ENCODE data around the gene FAM78A.

FAM78A gene

GRCh38 chr9:131276891-131277286 lies 579 bp upstream of the FAM78A start:
- TF ChIP-seq GLIS3 (CRISPR knock-in tag; IDR thresholded peaks at IDR 0.05) = no peak
- no peak for TF ChIP-seq ZNF70 (CRISPR knock-in tag; IDR thresholded peaks at IDR 0.05)
- no peak for TF ChIP-seq ESRRG (CRISPR knock-in tag; IDR thresholded peaks at IDR 0.05)
- TF ChIP-seq POU6F1 (CRISPR knock-in tag; IDR thresholded peaks at IDR 0.05; ENCODE audit: borderline replicate concordance, low read depth) = no peak
- TF ChIP-seq ZFP3 (CRISPR knock-in tag; IDR thresholded peaks at IDR 0.05) = no peak
- no peak for TF ChIP-seq CREB5 (CRISPR knock-in tag; IDR thresholded peaks at IDR 0.05; ENCODE audit: low read depth)
- no peak for TF ChIP-seq ZFP30 (CRISPR knock-in tag; IDR thresholded peaks at IDR 0.05)
- no peak for TF ChIP-seq TSHZ2 (CRISPR knock-in tag; IDR thresholded peaks at IDR 0.05)
- no peak for TF ChIP-seq RARB (CRISPR knock-in tag; IDR thresholded peaks at IDR 0.05)
- TF ChIP-seq PATZ1 (CRISPR knock-in tag; IDR thresholded peaks at IDR 0.05; ENCODE audit: borderline replicate concordance) = no peak
- TF ChIP-seq OSR1 (CRISPR knock-in tag; IDR thresholded peaks at IDR 0.05) = no peak
- TF ChIP-seq TOX (CRISPR knock-in tag; IDR thresholded peaks at IDR 0.05; ENCODE audit: borderline replicate concordance) = no peak
- TF ChIP-seq ARNTL (CRISPR knock-in tag; IDR thresholded peaks at IDR 0.05; ENCODE audit: borderline replicate concordance, low read depth) = no peak
- no peak for ATAC-seq

GRCh38 chr9:131275332-131276093 lies 797 bp downstream of the FAM78A start:
- no peak for ATAC-seq

GRCh38 chr9:131274674-131275331 lies 1.5 kb downstream of the FAM78A start:
- ATAC-seq = no peak
- TF ChIP-seq CSRNP3 (CRISPR knock-in tag; IDR thresholded peaks at IDR 0.05) = no peak
- TF ChIP-seq ZNF8 (CRISPR knock-in tag; IDR thresholded peaks at IDR 0.05) = no peak
- TF ChIP-seq OSR1 (CRISPR knock-in tag; IDR thresholded peaks at IDR 0.05) = no peak
- no peak for TF ChIP-seq RARB (CRISPR knock-in tag; IDR thresholded peaks at IDR 0.05)
- TF ChIP-seq TCF4 (CRISPR knock-in tag; IDR thresholded peaks at IDR 0.05; ENCODE audit: borderline replicate concordance) = no peak
- TF ChIP-seq GLIS3 (CRISPR knock-in tag; IDR thresholded peaks at IDR 0.05) = no peak
- TF ChIP-seq ARNTL (CRISPR knock-in tag; IDR thresholded peaks at IDR 0.05; ENCODE audit: borderline replicate concordance, low read depth) = no peak
- TF ChIP-seq ZNF565 (CRISPR knock-in tag; conservative IDR thresholded peaks at IDR 0.05; ENCODE audit: low read depth) = no peak
- TF ChIP-seq ISL1 (CRISPR knock-in tag; IDR thresholded peaks at IDR 0.05) = no peak
- no peak for TF ChIP-seq ZNF70 (CRISPR knock-in tag; IDR thresholded peaks at IDR 0.05)
- TF ChIP-seq TSHZ2 (CRISPR knock-in tag; IDR thresholded peaks at IDR 0.05) = no peak
- no peak for TF ChIP-seq PPARA (CRISPR knock-in tag; IDR thresholded peaks at IDR 0.05; ENCODE audit: borderline replicate concordance)

More at GRCh38 chr9:131275332-131276093, 797 bp downstream of the FAM78A start:
- TF ChIP-seq CREB5 (CRISPR knock-in tag; IDR thresholded peaks at IDR 0.05; ENCODE audit: low read depth) = no peak
- TF ChIP-seq ZNF8 (CRISPR knock-in tag; IDR thresholded peaks at IDR 0.05) = no peak
- no peak for TF ChIP-seq PPARA (CRISPR knock-in tag; IDR thresholded peaks at IDR 0.05; ENCODE audit: borderline replicate concordance)
- no peak for TF ChIP-seq SNAI2 (CRISPR knock-in tag; IDR thresholded peaks at IDR 0.05)
- TF ChIP-seq ISL1 (CRISPR knock-in tag; IDR thresholded peaks at IDR 0.05) = no peak
- TF ChIP-seq GLIS3 (CRISPR knock-in tag; IDR thresholded peaks at IDR 0.05) = no peak
- no peak for TF ChIP-seq CSDC2 (CRISPR knock-in tag; IDR thresholded peaks at IDR 0.05)

Measured in SK-N-SH treated with all-trans-retinoic acid at 6 μM for 48 hours (cell line).